Lung (tissue), 12 donors: ENCODE results near the gene SCAMP5. TPM values are rescaled to one million over a fixed set of nuclear protein-coding genes. Genes with fewer than 3 reads are reported as not detected.

ENCODE experiments used
- ATAC-seq: fragments of 200-7000 bp; cut with Tn5 transposase; one replicate; pipeline ENCODE4 v1.9.1; 2020; ENCODE audit warnings: moderate number of reproducible peaks; ENCODE audit not compliant: insufficient read depth, low FRiP score
- DNase-seq, 3 donors: peaks; one replicate each; pipeline ENCODE4 v3.0.0-alpha.2; 2013 to 2017
- H3K27ac ChIP-seq, 2 donors: one replicate each; pipeline ENCODE4 v1.5.1; 2013; ENCODE audit warnings: mild to moderate bottlenecking in 2 of 2, moderate library complexity in 2 of 2, control low read depth in 1 of 2, inconsistent platforms in 1 of 2, low read depth in 1 of 2, low read length in 1 of 2
- H3K27me3 ChIP-seq, 3 donors: one replicate each; pipeline ENCODE4 v1.5.1; 2013; ENCODE audit warnings: low read length in 2 of 3; ENCODE audit not compliant: control insufficient read depth in 3 of 3, insufficient read depth in 3 of 3
- H3K36me3 ChIP-seq, 4 donors: one replicate each; pipeline ENCODE4 v1.5.1; 2013; ENCODE audit warnings: low read length in 4 of 4, mild to moderate bottlenecking in 1 of 4, moderate library complexity in 1 of 4; ENCODE audit not compliant: control insufficient read depth in 4 of 4, insufficient read depth in 4 of 4
- H3K4me1 ChIP-seq, 5 donors: one replicate each; pipeline ENCODE4 v1.5.1; 2013; ENCODE audit warnings: low read length in 5 of 5, mild to moderate bottlenecking in 2 of 5, moderate library complexity in 1 of 5; ENCODE audit not compliant: control insufficient read depth in 5 of 5, insufficient read depth in 5 of 5
- H3K4me3 ChIP-seq: one replicate; pipeline ENCODE4 v1.5.1; 2013; ENCODE audit warnings: mild to moderate bottlenecking, control low read depth, moderate library complexity
- H3K9ac ChIP-seq, 2 donors: one replicate each; pipeline ENCODE4 v1.5.1; 2013; ENCODE audit warnings: low read length in 2 of 2, control low read depth in 1 of 2; ENCODE audit not compliant: insufficient read depth in 1 of 2
- H3K9me3 ChIP-seq, 4 donors: one replicate each; pipeline ENCODE4 v1.5.1; 2013; ENCODE audit warnings: low read length in 3 of 4, mild to moderate bottlenecking in 1 of 4, moderate library complexity in 1 of 4; ENCODE audit not compliant: control insufficient read depth in 4 of 4, insufficient read depth in 3 of 4
- WGBS, 2 donors: extraction: QIAGEN DNeasy Blood & Tissue Kit; methylation state at CpG; one replicate each; pipeline ENCODE4 v1.1.7; 2013; 5-methylcytosine and 5-hydroxymethylcytosine counted together
- polyA plus RNA-seq, 2 donors: library from polyadenylated mRNA; stranded (reverse); fragments of 200-250 nt; gene quantifications; one replicate each; pipeline ENCODE4 v1.2.1, GENCODE V29; 2013
- total RNA-seq, 2 donors: library from RNA; depleted of rRNA in 1 of 2; stranded (reverse); fragments of >200 nt in 1 of 2; gene quantifications; one replicate each; pipeline ENCODE4 v1.2.1, GENCODE V29; 2014 to 2021
- TF ChIP-seq, protein P1 (sequence below): IDR thresholded peaks from 2 replicates; pipeline ENCODE4 v1.5.1; 2012; ENCODE audit warnings: mild to moderate bottlenecking; ENCODE audit errors: control extremely low read depth, extremely low read depth
- donor health status: control.
- donor health status: control.
- donor health status: Bipolar disorder and iron deficiency.
- donor health status: healthy.
- donor health status: DM: yes; HTN: yes; CAD: no.

Gene SCAMP5
- total and polyA plus RNA-seq, 4 donors = 0.94 to 9.5 (median 4.3) TPM

DNA sequence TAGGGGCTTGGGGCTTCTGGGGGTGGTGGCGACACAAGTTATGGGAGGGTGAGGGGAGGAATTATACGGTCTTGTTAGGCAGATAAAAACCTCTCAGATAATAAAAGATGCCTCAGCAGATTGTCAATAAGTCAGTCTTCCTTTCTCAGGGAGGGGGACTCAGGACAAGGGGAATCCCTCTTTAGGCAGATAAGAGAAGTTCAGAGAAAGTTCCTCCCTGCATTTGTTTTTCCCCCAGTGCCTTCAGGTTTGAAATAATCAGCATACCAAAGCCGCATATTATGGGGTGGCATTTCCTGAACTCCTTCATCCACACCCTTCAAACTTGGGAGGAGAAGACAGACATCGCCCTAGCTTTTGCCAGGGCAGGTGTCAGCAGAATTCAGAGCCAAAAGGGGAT, 36.5 kb downstream of the SCAMP5 start:
- H3K36me3 ChIP-seq = peaks cover 0 to 6% (median under 1%) of the 10 kb centered on the region in 4 donors
- no peak overlapping the region for H3K9ac ChIP-seq
- no peaks in the 10 kb centered on the region for H3K9me3 ChIP-seq
- H3K27ac ChIP-seq = no peak overlapping the region
- H3K4me1 ChIP-seq = peaks cover 0 to 21% (median 5%) of the 10 kb centered on the region in 5 donors
- 29 to 41% methylated on average over 4 of the region's 4 CpGs for WGBS, 2 donors
- TF ChIP-seq, protein P1, sequence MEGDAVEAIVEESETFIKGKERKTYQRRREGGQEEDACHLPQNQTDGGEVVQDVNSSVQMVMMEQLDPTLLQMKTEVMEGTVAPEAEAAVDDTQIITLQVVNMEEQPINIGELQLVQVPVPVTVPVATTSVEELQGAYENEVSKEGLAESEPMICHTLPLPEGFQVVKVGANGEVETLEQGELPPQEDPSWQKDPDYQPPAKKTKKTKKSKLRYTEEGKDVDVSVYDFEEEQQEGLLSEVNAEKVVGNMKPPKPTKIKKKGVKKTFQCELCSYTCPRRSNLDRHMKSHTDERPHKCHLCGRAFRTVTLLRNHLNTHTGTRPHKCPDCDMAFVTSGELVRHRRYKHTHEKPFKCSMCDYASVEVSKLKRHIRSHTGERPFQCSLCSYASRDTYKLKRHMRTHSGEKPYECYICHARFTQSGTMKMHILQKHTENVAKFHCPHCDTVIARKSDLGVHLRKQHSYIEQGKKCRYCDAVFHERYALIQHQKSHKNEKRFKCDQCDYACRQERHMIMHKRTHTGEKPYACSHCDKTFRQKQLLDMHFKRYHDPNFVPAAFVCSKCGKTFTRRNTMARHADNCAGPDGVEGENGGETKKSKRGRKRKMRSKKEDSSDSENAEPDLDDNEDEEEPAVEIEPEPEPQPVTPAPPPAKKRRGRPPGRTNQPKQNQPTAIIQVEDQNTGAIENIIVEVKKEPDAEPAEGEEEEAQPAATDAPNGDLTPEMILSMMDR = no peak
- H3K27me3 ChIP-seq = no peaks in the 10 kb centered on the region
- DNase-seq = no peak
- H3K4me3 ChIP-seq = no peak overlapping the region
- ATAC-seq = no peak

DNA sequence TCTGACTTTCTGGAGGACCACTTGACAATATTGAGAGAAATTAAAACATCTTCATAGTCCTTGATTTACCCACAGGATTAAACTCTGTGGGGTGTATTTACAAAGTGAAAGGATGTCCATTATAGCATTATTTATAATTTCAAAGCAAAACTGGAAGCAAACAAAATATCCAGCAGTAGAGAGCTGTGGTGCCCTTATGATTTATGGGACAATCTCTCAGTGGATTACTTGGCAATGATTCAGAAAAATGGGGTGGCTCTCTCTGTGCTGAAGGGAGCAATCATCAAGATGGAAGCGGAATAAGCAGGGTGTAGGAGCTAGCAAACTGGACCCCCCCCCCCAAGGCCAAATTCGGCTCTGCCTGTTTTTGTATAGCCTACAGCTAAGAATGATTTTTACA, 37.0 kb downstream of the SCAMP5 start:
- no peak for DNase-seq
- ATAC-seq = no peak
- H3K9ac ChIP-seq = no peak overlapping the region
- WGBS, 2 donors = 80 to 91% methylated on average over 2 of the region's 2 CpGs
- H3K4me1 ChIP-seq = peaks cover 0 to 21% (median 5%) of the 10 kb centered on the region in 5 donors
- TF ChIP-seq, protein P1 = no peak
- no peak overlapping the region for H3K27ac ChIP-seq
- H3K9me3 ChIP-seq = no peaks in the 10 kb centered on the region
- H3K36me3 ChIP-seq = peaks cover 0 to 6% (median under 1%) of the 10 kb centered on the region in 4 donors
- no peak overlapping the region for H3K4me3 ChIP-seq
- no peaks in the 10 kb centered on the region for H3K27me3 ChIP-seq

DNA sequence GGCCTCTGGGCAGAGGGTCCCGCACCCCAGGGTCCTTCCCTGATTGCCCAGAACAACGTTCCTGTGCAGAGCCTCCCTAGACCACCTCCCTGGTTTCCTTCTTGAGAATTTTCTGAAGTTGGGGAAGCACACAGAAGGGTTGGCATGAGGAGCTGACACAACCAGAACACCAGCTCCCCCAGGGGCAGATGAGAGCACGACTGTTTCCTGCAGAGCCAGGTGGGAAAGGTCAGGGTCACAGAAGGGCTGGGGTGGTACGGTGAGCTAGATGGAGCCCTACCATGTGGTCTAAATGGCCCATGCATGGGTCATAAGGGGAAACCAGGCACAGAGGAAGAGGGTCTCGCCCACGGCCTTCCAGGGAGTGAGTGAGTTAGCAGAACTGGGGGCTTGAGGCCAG, 38.4 kb downstream of the SCAMP5 start:
- no peak overlapping the region for H3K27ac ChIP-seq
- 76 to 85% methylated on average over 6 of the region's 6 CpGs for WGBS, 2 donors
- TF ChIP-seq, protein P1 = no peak
- no peak overlapping the region for H3K4me3 ChIP-seq
- H3K9ac ChIP-seq = no peak overlapping the region
- no peak for DNase-seq
- H3K9me3 ChIP-seq = no peaks in the 10 kb centered on the region
- ATAC-seq = no peak
- H3K27me3 ChIP-seq = no peaks in the 10 kb centered on the region
- peaks cover 0 to 6% (median under 1%) of the 10 kb centered on the region in 4 donors for H3K36me3 ChIP-seq
- H3K4me1 ChIP-seq = peaks cover 0 to 21% (median 5%) of the 10 kb centered on the region in 5 donors

DNA sequence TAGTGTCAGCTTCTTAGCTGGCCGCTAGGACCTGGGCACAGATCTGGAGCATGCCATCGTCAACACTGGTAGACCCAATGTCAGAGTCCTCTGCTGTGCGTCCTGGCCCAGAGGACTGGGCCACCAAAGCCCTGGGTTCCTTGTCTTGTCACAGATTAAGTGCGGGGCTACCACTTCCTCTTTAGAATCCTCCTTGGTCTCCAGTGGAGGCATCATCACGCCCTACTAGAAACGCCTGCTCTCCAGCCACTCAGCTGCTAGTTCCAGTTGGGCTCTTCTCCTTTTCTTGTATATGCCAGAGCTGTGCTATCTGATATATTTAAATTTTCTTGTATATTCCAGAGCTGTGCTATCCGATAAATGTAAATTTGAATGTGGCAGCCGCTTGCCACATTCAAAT, 39.3 kb downstream of the SCAMP5 start:
- H3K9me3 ChIP-seq = no peaks in the 10 kb centered on the region
- H3K4me1 ChIP-seq = peaks cover 0 to 19% (median 4%) of the 10 kb centered on the region in 5 donors
- TF ChIP-seq, protein P1 = no peak
- no peak overlapping the region for H3K9ac ChIP-seq
- H3K36me3 ChIP-seq = peaks cover 0 to 6% (median under 1%) of the 10 kb centered on the region in 4 donors
- ATAC-seq (no peak), DNase-seq (no peak)
- no peaks in the 10 kb centered on the region for H3K27me3 ChIP-seq
- H3K27ac ChIP-seq = no peak overlapping the region
- H3K4me3 ChIP-seq = no peak overlapping the region
- WGBS, 2 donors = 76 to 87% methylated on average over 8 of the region's 8 CpGs
